ENCODE results near the gene TMUB2.

Gene TMUB2

GRCh38 chr17:44202756-44203155 lies 16.0 kb downstream of the TMUB2 start:
- DNase-seq (ENCODE audit: low read depth), result no peak

GRCh38 chr17:44203731-44204440 lies 17.1 kb downstream of the TMUB2 start:
- DNase-seq (ENCODE audit: low read depth), result no peak

GRCh38 chr17:44204441-44204882 lies 17.7 kb downstream of the TMUB2 start:
- DNase-seq (ENCODE audit: low read depth), result no peak

DNA sequence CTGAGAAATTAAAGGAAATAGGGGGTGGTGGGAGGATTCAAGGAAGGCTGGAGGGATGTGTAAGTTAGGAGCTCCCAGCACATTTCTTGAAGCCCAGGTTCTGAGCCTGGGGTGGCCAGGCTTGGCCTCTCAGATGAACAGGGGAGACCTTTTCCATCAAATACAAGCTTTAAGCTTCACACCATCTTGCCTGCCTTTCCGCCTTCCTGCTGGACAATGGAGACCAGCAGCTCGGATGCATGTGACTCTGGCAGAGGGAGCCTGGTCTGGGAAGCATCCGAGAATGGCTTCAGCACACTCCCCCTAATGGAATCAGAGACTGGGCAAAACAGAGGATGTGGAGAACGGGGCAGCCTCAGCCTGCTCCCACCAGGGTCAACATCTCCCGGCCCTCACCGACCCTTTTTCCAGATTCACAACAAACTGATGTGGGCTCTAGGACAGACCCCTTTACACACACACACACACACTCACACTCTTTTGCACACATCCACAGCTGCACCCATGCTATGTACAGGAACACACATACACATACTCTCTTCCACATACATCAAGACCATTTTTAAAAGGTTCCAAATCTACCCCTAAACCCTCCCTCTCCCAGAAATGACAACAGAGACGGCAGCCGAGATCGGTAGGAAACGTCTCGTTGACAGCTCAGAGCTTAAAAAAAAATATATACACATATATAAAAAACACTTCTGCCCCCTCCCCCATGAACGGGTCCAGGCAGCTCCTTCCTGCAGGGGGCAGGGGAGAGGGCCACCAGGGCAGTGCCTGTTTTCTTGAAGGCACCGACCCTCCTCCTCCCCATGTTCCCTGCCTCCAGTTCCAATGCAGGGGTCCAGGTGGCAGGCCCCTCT lies 19.4 kb downstream of the TMUB2 start:
- DNase-seq (ENCODE audit: low read depth), result no peak

- no peak for DNase-seq (ENCODE audit: low read depth)
Observed at GRCh38 chr17:44206825-44207155, 20.0 kb downstream of the TMUB2 start.

- no peak for DNase-seq (ENCODE audit: low read depth)
Observed at GRCh38 chr17:44207319-44207718, 20.5 kb downstream of the TMUB2 start.

- no peak for DNase-seq (ENCODE audit: low read depth)
Observed at GRCh38 chr17:44207743-44208142, 21.0 kb downstream of the TMUB2 start.

DNA sequence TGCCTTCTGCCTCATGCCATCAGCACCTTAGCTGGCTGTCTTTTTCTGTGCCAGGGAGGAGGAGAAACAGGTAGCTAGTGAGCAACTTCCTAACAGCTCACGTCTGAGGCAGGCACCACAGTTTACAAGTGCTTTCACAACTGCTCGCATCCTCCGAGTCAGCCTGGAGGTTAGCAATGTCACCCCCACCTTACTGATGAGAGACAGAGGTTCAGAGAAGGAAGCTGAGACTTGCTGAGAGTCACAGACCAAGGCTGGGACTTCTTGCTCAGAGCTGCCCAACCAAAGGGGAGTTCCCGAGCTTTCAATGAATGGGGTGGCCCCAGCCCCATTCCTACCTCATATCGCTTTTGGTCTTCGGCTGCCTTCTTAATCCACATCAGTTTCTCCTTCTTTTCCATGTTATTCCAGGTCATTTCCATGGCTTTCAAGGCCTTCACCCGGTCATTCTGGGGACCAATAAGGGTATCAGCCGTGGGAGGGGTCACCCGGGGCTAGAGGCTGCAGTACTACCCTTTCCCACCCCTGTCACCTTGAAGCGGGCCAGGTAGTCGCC lies 23.1 kb downstream of the TMUB2 start:
- DNase-seq (ENCODE audit: low read depth), result no peak

GRCh38 chr17:44210342-44211192 lies 23.8 kb downstream of the TMUB2 start:
- DNase-seq (ENCODE audit: low read depth), result peak; percentile 84

GRCh38 chr17:44211281-44212265 lies 24.8 kb downstream of the TMUB2 start:
- no peak for DNase-seq (ENCODE audit: low read depth)

DNA sequence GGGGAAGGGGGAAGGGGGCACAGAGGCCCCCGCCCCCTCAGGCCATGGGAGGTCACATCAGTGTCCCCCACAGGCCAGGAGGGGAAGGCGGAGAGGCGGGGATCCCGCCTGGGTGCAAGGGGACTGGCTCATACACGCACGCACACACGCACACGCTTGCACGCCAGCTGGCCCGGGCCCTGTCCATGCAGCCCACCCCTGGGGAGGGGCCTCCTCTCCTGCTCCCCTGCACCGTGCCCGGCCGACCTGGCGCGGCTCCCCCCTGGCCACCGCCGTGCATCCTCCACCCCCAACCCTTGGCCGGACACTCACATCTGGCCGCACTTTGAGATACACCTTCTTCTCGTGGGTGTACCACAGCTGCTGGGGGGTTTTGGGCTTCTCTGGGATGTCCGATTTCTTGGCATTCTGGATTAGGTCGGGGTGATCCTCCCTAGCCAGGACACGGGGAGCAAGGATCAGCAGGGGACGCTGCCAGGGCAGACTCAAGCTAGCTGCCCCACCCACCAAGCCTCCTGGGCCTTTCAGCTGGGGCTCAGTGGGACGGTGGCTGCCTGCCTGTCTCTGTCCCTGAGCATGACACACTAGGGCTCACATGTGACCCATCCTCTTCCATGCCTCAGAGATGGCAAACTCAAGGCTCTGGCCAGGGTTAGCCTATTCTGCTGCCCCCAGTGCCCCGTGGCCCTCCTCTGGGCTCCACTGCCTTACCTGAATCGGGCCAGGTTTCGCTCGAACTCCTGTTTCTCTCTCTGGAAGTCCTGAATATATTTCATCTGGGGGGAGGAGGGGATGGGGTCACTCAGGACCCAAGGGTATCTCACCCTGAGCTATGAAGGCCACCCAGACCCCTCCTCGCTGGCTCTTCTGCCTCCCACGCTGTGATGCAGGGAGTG lies 26.0 kb downstream of the TMUB2 start:
- no peak for DNase-seq (ENCODE audit: low read depth)

GRCh38 chr17:44213403-44214229 lies 26.8 kb downstream of the TMUB2 start:
- DNase-seq (ENCODE audit: low read depth), result no peak

DNA sequence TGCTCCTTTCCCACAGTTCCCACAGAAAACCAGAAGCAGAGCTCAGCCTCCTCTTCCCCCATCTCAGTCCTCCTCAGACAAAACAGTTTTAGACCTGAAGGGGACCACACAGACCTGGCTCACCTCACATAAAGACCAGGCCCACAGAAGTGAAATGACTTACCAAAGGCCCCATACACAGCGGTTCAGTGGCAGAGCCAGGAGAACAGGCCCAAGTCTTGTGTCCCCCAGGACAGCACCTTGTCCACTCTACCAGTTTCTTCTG lies 27.4 kb downstream of the TMUB2 start:
- no peak for DNase-seq (ENCODE audit: low read depth)

- no peak for DNase-seq (ENCODE audit: low read depth)
Observed at GRCh38 chr17:44214896-44215295, 28.1 kb downstream of the TMUB2 start.

GRCh38 chr17:44216173-44216572 lies 29.4 kb downstream of the TMUB2 start:
- DNase-seq (ENCODE audit: low read depth), result no peak

GRCh38 chr17:44216694-44217093 lies 29.9 kb downstream of the TMUB2 start:
- no peak for DNase-seq (ENCODE audit: low read depth)

- DNase-seq (ENCODE audit: low read depth), result no peak
Observed at GRCh38 chr17:44217738-44218343, 31.1 kb downstream of the TMUB2 start.

- DNase-seq (ENCODE audit: low read depth), result peak; percentile 83
Observed at GRCh38 chr17:44218344-44219107, 31.8 kb downstream of the TMUB2 start.

Data from activated T-cell treated with anti-CD3 and anti-CD28 coated beads for 1 hour (primary cell).